ENCODE results near the gene LGMN. TPM values are rescaled to one million over a fixed set of nuclear protein-coding genes. Genes with fewer than 3 reads are reported as not detected.

Gene LGMN
- total RNA-seq, 1 donor from 2014 or later, result 158 TPM

DNA sequence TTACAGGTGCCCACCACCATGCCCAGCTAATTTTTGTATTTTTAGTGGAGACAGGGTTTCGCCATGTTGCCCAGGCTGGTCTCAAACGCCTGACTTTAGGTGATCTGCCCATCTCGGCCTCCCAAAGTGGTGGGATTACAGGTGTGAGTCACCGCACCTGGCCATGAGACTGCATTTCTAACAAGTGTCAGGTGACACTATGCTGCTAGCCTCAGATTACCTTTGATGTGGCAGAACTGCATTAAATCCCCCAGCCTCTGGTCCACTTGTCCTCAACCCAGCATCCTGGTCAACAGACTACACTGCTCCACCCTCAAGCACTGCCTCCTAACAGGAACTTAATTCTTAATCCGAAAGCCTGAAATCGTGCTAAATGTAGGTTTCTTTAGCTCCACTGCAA lies 13.1 kb downstream of the LGMN start:
- Histone ChIP-seq H3K9me3 (no peaks in the 10 kb centered on the region), H3K27me3 (ENCODE audit: low read depth) (no peaks in the 10 kb centered on the region), H3K36me3 (peaks cover 26% of the 10 kb centered on the region), H3K4me3 (no peak overlapping the region), H3K4me1 (peaks cover 27% of the 10 kb centered on the region), H3K27ac (no peak overlapping the region)
- ATAC-seq, result no peak
- intact Hi-C loops (cut with DNase I), result no loop called here
- DNase-seq, result no peak
- TF ChIP-seq, protein P1, sequence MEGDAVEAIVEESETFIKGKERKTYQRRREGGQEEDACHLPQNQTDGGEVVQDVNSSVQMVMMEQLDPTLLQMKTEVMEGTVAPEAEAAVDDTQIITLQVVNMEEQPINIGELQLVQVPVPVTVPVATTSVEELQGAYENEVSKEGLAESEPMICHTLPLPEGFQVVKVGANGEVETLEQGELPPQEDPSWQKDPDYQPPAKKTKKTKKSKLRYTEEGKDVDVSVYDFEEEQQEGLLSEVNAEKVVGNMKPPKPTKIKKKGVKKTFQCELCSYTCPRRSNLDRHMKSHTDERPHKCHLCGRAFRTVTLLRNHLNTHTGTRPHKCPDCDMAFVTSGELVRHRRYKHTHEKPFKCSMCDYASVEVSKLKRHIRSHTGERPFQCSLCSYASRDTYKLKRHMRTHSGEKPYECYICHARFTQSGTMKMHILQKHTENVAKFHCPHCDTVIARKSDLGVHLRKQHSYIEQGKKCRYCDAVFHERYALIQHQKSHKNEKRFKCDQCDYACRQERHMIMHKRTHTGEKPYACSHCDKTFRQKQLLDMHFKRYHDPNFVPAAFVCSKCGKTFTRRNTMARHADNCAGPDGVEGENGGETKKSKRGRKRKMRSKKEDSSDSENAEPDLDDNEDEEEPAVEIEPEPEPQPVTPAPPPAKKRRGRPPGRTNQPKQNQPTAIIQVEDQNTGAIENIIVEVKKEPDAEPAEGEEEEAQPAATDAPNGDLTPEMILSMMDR (IDR thresholded peaks at IDR 0.05), result no peak

DNA sequence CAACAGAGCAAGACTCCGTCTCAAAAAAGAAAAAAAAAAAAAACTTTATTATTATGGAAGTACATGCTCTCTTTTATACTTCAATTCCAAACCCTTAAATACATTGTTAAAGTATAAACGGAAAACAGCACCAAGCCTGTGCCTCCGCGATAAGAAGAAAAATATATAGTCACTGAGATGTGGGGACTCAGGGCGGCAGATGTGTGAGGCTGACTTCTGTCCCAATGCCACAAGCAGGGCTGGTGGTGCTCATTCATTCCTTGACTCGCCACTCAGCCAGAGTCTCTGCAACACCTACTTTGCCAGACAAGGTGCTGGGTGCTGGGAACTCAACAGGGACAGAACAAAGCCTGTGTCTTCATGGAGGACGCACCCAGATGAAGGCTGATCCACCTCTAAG lies 13.8 kb downstream of the LGMN start:
- H3K4me1 ChIP-seq, result peaks cover 27% of the 10 kb centered on the region
- H3K27ac ChIP-seq, result no peak overlapping the region
- DNase-seq, result no peak

DNA sequence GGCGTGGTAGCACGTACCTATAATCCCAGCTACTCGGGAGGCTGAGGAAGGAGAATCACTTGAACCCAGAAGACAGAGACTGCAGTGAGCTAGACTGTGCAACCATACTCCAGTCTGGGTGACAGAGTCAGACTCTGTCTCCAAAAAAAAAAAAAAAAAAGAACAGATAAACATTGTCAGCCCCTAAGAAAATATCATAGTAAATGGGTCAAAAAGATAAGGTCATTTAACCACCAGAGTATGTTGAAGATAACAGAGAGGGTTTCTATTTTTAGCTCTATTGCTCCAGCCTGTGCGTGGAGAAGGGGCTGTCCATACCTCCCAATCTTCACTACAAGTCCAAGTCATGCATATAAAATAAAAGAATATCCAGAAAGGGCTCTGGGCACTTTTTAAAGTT lies 15.4 kb downstream of the LGMN start:
- DNase-seq (no peak), ATAC-seq (no peak)
- H3K27me3 ChIP-seq (ENCODE audit: low read depth), result no peaks in the 10 kb centered on the region
- TF ChIP-seq, protein P1 (IDR thresholded peaks at IDR 0.05), result no peak
- no peaks in the 10 kb centered on the region for H3K9me3 ChIP-seq
- intact Hi-C loops (cut with DNase I), result no loop called here
- peaks cover 25% of the 10 kb centered on the region for H3K4me1 ChIP-seq
- H3K36me3 ChIP-seq, result peaks cover 28% of the 10 kb centered on the region
- H3K4me3 ChIP-seq, result no peak overlapping the region
- H3K27ac ChIP-seq, result no peak overlapping the region

More for the DNA sequence above, 13.8 kb downstream of the LGMN start:
- Histone ChIP-seq H3K36me3 (peaks cover 25% of the 10 kb centered on the region), H3K4me3 (no peak overlapping the region), H3K9me3 (no peaks in the 10 kb centered on the region), H3K27me3 (ENCODE audit: low read depth) (no peaks in the 10 kb centered on the region)
- intact Hi-C loops (cut with DNase I), result no loop called here
- TF ChIP-seq, protein P1 (IDR thresholded peaks at IDR 0.05), result no peak
- ATAC-seq, result no peak

DNA sequence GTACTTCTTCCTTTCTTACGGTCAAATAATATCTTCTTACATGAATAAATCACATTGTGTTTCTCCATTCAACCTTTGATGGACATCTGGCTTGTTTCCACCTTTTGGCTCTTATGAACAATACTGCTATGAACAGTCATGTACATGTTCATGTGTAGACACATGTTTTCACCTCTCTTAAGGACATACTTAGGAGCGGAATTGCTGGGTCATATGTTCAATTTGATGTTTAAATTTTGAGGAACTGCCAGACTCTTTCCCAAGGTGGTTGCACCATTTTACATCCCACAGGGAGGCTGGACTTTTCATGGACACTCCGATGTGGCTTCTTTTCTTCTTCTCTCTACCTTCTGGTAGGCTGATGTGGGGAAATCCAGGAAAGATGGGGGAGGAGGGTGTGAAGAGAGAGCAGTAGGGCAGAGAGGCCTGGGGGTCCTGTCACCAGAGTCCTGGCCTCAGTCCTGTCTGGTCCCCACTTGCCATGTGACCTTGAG lies 16.8 kb downstream of the LGMN start:
- H3K27me3 ChIP-seq (ENCODE audit: low read depth), result no peaks in the 10 kb centered on the region
- no peaks in the 10 kb centered on the region for H3K9me3 ChIP-seq
- DNase-seq (no peak), ATAC-seq (no peak)
- no peak overlapping the region for H3K27ac ChIP-seq
- no peak overlapping the region for H3K4me3 ChIP-seq
- TF ChIP-seq, protein P1 (IDR thresholded peaks at IDR 0.05), result no peak
- intact Hi-C loops (cut with DNase I), result no loop called here
- H3K36me3 ChIP-seq, result peaks cover 29% of the 10 kb centered on the region
- H3K4me1 ChIP-seq, result peaks cover 14% of the 10 kb centered on the region

DNA sequence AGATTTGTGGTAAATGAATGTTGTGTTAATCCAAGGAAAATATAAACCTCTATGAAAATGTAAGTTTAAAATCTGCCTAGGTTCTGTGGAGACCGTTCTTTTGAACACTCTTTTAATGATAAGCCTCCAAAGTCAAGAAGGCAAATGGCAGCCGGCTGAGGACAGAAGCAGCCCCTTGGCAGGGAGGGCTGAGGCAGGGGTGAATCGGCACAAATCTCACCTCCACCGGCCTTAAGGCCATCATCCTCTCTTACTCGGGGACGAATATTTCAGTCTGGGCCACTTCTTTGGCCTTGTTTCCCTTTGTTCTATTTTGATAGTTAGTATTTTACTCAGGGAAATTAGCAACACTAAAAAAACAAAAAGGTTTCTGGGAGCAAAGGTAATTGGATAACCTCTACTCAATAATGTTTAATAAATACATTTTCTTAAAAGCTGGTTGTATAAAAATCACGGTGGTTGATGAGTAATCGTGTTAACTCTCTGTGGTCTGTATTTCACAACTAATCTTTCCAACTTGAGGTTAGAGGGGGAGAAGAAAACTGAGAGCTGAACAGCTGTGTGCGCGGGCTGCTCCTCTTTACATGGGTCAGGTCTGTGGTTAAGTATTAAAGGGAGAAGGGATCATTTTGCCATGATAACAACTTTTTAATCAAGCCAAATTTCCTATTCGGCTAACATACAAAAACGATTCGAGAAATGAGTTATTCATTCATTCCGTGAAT lies 18.6 kb downstream of the LGMN start:
- TF ChIP-seq, protein P1 (IDR thresholded peaks at IDR 0.05), result no peak
- no peaks in the 10 kb centered on the region for H3K9me3 ChIP-seq
- peaks cover 29% of the 10 kb centered on the region for H3K36me3 ChIP-seq
- H3K4me1 ChIP-seq, result peaks cover 26% of the 10 kb centered on the region
- no peak for ATAC-seq
- H3K27me3 ChIP-seq (ENCODE audit: low read depth), result no peaks in the 10 kb centered on the region
- H3K27ac ChIP-seq, result peak overlapping the region; percentile 3
- no peak for DNase-seq
- intact Hi-C loops (cut with DNase I), result no loop called here
- H3K4me3 ChIP-seq, result no peak overlapping the region

All from lower lobe of right lung (tissue), 2 donors.